Psoas muscle (tissue), 8 donors: Measurements from ENCODE around the gene NME7. TPM values are rescaled to one million over a fixed set of nuclear protein-coding genes. Genes with fewer than 3 reads are reported as not detected.
"Not testable (repeated sequence)": the region's sequence is repeated elsewhere in the genome, so short reads cannot be mapped to it uniquely, and the experiment has no call there.

Experiments used
- ATAC-seq, 4 donors: fragments of 200-7000 bp; cut with Tn5 transposase; one replicate each; pipeline ENCODE4 v1.9.1; 2020; ENCODE audit warnings: moderate library complexity in 3 of 4, mild to moderate bottlenecking in 2 of 4
- DNase-seq, 2 donors: peaks; one replicate each; pipeline ENCODE4 v3.0.0-alpha.2; 2020
- H3K27ac ChIP-seq: fragments of 200-600 bp; one replicate; pipeline ENCODE4 v1.8.0; 2022
- H3K27me3 ChIP-seq, 3 donors: fragments of 200-600 bp in 1 of 3; one replicate each; pipeline versions ENCODE4 v1.6.1 to v1.8.0; 2013 to 2022; ENCODE audit warnings: low read length in 2 of 3, mild to moderate bottlenecking in 2 of 3, moderate library complexity in 1 of 3; ENCODE audit not compliant: insufficient read depth in 3 of 3
- H3K36me3 ChIP-seq, 2 donors: fragments of 200-600 bp in 1 of 2; one replicate each; pipeline versions ENCODE4 v1.6.1 to v1.8.0; 2013 to 2022; ENCODE audit warnings: low read depth in 1 of 2, mild to moderate bottlenecking in 1 of 2, moderate library complexity in 1 of 2; ENCODE audit not compliant: insufficient read depth in 1 of 2
- H3K4me1 ChIP-seq: fragments of 200-600 bp; one replicate; pipeline ENCODE4 v1.8.0; 2022
- H3K4me3 ChIP-seq: fragments of 200-600 bp; one replicate; pipeline ENCODE4 v1.8.0; 2022; ENCODE audit warnings: mild to moderate bottlenecking
- H3K9me3 ChIP-seq: fragments of 200-600 bp; one replicate; pipeline ENCODE4 v1.8.0; 2022
- WGBS, 3 donors: extraction: QIAGEN DNeasy Blood & Tissue Kit; methylation state at CpG; one replicate each; pipeline versions ENCODE4 v1.1.6 to v1.1.7; 2013; 5-methylcytosine and 5-hydroxymethylcytosine counted together
- intact Hi-C, 2 donors: fragments of 100-400 bp; cut with DNase I; formaldehyde crosslinking; loops; one replicate each; pipeline versions ENCODE4 v1.11.0 to v1.14.2; 2022
- polyA plus RNA-seq, 3 donors: library from polyadenylated mRNA; stranded (reverse); fragments of 200-250 nt; gene quantifications; one replicate each; pipeline ENCODE4 v1.2.3, GENCODE V29; 2013
- total RNA-seq, 4 donors: library from RNA; stranded (reverse); fragmentation: NEBNext Ultra II Directional in 2 of 4; extraction: Animal tissue kit (Norgen Biotek cat#: 25700) in 2 of 4; gene quantifications; one replicate each; pipeline versions ENCODE4 v1.2.1 to v1.2.4, GENCODE V29; 2021 to 2023
- TF ChIP-seq, protein P1 (sequence below): fragments of 200-600 bp; IDR thresholded peaks from one replicate; pipeline ENCODE4 v1.8.0; 2022; ENCODE audit warnings: antibody characterized with exemption
- donor health status: healthy with polysubstance abuse.
- donor health status: DM: no; HTN: no; CAD: no; lungs with moderate emphysema.
- donor health status: Bipolar disorder and iron deficiency.
- donor health status: healthy.
- donor health status: DM: yes; HTN: yes; CAD: no.
- donor health status: DM: no; HTN: no; CAD: no.
- donor health status: DM: no; HTN: no; CAD: no.
- donor health status: DM: yes; HTN: yes; CAD: no.

The NME7 gene
- total and polyA plus RNA-seq, 7 donors = 3.9 to 14.1 (median 4.8) TPM

DNA sequence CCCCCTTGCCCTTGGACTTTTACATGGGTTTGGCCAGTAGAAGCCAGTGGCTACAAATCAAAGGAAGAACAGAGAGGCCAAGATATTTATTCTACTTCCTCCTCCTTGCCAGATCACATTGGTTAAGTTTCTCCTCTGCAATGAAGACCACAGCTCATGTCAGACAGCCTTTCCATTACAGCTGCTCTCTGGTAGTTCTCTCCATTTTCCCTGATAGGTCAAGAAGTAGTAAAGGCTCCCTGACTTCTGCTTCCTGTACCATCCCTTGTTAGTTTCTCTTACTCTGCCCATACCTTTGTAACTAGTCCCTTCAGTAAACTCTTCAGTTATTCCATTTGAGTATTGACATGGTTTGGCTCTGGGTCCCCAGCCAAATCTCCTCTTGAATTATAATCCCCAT is 27.8 kb downstream of the NME7 start:
- no peak for DNase-seq
- Histone ChIP-seq H3K9me3 (no peaks in the 10 kb centered on the region), H3K27ac (no peak overlapping the region), H3K4me3 (no peak overlapping the region), H3K36me3 (no peaks in the 10 kb centered on the region), H3K4me1 (no peaks in the 10 kb centered on the region), H3K27me3 (no peaks in the 10 kb centered on the region)
- ATAC-seq = no peak
- TF ChIP-seq, protein P1, sequence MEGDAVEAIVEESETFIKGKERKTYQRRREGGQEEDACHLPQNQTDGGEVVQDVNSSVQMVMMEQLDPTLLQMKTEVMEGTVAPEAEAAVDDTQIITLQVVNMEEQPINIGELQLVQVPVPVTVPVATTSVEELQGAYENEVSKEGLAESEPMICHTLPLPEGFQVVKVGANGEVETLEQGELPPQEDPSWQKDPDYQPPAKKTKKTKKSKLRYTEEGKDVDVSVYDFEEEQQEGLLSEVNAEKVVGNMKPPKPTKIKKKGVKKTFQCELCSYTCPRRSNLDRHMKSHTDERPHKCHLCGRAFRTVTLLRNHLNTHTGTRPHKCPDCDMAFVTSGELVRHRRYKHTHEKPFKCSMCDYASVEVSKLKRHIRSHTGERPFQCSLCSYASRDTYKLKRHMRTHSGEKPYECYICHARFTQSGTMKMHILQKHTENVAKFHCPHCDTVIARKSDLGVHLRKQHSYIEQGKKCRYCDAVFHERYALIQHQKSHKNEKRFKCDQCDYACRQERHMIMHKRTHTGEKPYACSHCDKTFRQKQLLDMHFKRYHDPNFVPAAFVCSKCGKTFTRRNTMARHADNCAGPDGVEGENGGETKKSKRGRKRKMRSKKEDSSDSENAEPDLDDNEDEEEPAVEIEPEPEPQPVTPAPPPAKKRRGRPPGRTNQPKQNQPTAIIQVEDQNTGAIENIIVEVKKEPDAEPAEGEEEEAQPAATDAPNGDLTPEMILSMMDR = no peak
- intact Hi-C loops = loop anchor here (10.0 kb wide), 3 partner anchors 185 to 995 kb away; no protein-coding TSS in a partner anchor

DNA sequence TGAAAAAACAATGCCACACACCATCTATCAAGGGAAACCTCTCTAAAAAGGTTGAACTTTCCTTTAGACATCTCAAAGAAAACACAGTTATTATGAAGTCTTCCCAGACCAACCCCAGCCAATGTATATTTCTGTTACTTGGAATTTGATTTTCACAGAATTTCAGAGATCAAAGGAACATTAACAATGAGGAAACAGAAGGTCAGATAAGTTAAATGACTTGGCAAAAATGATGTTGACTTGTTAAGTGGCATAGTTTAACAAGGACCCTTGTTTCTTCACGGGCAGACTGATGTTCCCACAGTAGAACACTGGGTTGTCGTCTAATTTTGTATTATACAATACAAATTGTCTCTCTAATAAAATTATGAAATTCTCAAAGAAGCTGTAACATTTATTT is 29.0 kb downstream of the NME7 start:
- no peak overlapping the region for H3K27ac ChIP-seq
- H3K4me1 ChIP-seq = no peaks in the 10 kb centered on the region
- H3K27me3 ChIP-seq = no peaks in the 10 kb centered on the region
- TF ChIP-seq, protein P1 = no peak
- intact Hi-C loops = no loop called here
- no peaks in the 10 kb centered on the region for H3K36me3 ChIP-seq
- no peak overlapping the region for H3K4me3 ChIP-seq
- WGBS, 3 donors = 62 to 83% (median 69%) methylated on average over 2 of the region's 2 CpGs
- DNase-seq (no peak), ATAC-seq (no peak)
- no peaks in the 10 kb centered on the region for H3K9me3 ChIP-seq

DNA sequence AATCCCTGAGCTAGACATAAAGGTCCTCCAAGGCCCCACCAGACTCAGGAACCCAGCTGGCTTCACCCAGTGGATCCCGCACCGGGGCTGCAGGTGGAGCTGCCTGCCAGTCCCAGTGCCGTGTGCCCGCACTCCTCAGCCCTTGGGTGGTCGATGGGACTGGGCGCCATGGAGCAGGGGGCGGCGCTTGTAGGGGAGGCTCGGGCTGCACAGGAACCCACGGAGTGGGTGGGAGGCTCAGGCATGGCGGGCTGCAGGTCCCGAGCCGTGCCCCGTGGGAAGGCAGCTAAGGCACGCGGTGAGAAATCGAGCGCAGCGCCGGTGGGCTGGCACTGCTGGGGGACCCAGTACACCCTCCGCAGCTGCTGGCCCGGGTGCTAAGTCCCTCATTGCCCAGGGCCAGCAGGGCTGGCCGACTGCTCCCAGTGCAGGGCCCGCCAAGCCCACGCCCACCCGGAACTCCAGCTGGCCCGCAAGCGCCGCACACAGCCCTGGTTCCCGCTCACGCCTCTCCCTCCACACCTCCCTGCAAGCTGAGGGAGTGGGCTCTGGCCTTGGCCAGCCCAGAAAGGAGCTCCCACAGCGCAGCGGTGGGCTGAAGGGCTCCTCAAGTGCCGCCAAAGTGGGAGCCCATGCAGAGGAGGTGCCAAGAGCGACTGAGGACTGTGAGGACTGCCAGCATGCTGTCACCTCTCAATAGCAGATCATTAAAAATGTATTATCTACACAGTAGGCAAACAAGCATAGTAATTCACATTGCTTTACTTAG is 30.5 kb downstream of the NME7 start:
- WGBS, 3 donors = 96 to 97% (median 97%) methylated on average over 25 to 35 of the region's 35 CpGs
- H3K36me3 ChIP-seq, H3K9me3 ChIP-seq, intact Hi-C loops, ATAC-seq, H3K27ac ChIP-seq, H3K4me1 ChIP-seq, H3K4me3 ChIP-seq, H3K27me3 ChIP-seq: not testable (repeated sequence)
- DNase-seq = peak in 1 of 2 donors; percentile 46

DNA sequence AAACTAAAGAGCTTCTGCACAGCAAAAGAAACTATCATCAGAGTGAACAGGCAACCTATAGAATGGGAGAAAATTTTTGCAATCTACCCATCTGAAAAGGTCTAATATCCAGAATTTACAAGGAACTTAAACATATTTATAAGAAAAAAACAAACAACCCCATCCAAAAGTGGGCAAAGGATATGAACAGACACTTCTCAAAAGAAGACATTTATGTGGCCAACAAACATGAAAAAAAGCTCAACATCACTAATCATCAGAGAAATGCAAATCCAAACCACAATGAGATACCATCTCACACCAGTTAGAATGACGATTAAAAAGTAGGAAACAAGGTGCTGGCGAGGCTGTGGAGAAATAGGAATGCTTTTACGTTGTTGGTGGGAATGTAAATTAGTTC is 32.9 kb downstream of the NME7 start:
- H3K27me3 ChIP-seq, H3K36me3 ChIP-seq, DNase-seq, H3K27ac ChIP-seq, H3K4me1 ChIP-seq, H3K9me3 ChIP-seq, intact Hi-C loops, ATAC-seq, H3K4me3 ChIP-seq: not testable (repeated sequence)
- WGBS, 3 donors = 95 to 97% (median 97%) methylated on average over 3 of the region's 3 CpGs

DNA sequence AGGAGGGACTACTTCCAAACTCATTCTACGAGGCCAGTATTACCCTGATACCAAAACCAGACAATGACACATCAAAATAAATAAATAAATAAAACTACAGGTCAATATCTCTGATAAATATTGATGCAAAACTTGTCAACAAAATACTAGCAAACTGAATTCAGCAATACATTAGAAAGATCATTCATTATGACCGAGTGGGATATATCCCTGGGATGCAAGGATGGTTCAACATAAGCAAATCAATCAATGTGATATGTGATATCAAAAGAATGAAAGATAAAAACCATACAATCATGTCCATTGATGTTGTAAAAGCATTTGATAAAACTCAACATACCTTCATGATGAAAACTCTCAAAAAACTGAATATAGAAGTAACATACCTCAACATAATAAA is 36.7 kb downstream of the NME7 start:
- ATAC-seq = no peak
- Histone ChIP-seq H3K27me3 (no peaks in the 10 kb centered on the region), H3K4me3 (no peak overlapping the region), H3K9me3 (no peaks in the 10 kb centered on the region), H3K36me3 (no peaks in the 10 kb centered on the region), H3K4me1 (no peaks in the 10 kb centered on the region), H3K27ac (no peak overlapping the region)
- WGBS, 3 donors = 95 to 99% (median 98%) methylated on average over 2 of the region's 2 CpGs
- intact Hi-C loops = no loop called here
- no peak for DNase-seq
- TF ChIP-seq, protein P1 = no peak

DNA sequence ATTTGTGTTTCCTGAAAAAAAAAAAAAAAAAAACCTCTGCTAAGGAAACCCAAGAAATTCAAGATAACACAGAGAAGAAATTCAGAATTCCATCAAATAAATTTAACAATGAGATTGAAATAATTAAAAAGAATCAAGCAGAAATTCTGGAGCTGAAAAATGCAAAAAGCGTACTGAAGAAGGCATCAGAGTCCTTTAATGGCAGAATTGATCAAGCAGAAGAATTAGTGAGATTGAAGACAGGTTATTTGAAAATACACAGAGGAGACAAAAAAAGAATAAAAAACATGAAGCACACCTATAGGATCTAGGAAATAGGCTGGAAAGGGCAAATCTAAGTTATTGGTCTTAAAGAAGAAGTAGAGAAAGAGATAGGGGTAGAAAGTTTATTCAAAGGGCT is 38.2 kb downstream of the NME7 start:
- Histone ChIP-seq H3K36me3 (no peaks in the 10 kb centered on the region), H3K4me3 (no peak overlapping the region), H3K9me3 (no peaks in the 10 kb centered on the region), H3K4me1 (no peaks in the 10 kb centered on the region), H3K27me3 (no peaks in the 10 kb centered on the region), H3K27ac (no peak overlapping the region)
- DNase-seq (no peak), ATAC-seq (no peak)
- TF ChIP-seq, protein P1 = no peak
- WGBS, 3 donors = 94 to 98% (median 98%) methylated on average over 1 of the region's 1 CpG
- intact Hi-C loops = no loop called here
